ENCODE data around the gene KLHL29.

GRCh38 chr2:23622466-23622865 is 237.5 kb downstream of the KLHL29 start:
- TF ChIP-seq EZH2 (IDR thresholded peaks at IDR 0.05; ENCODE audit: insufficient read depth, poor library complexity, severe bottlenecking) = no peak
- TF ChIP-seq EZH2phosphoT487 (IDR thresholded peaks at IDR 0.05; ENCODE audit: insufficient read depth, low read depth) = no peak

Measured in GM23248 (cell line).